Ovary (tissue), 3 donors: ENCODE data around the gene CFAP90.

Experiments
- POLR2A ChIP-seq: fragments of 450-650 bp; IDR thresholded peaks from one replicate; pipeline ENCODE4 v1.6.1; 2017; ENCODE audit warnings: antibody characterized with exemption, mild to moderate bottlenecking, moderate library complexity
- TF ChIP-seq, protein P1 (sequence below), 3 donors: fragments of 450-650 bp in 2 of 3; fragments of 200-600 bp in 1 of 3; IDR thresholded peaks; one replicate each; pipeline versions ENCODE4 v1.5.1 to v1.8.0; 2016 to 2022; ENCODE audit warnings: antibody characterized with exemption in 3 of 3, mild to moderate bottlenecking in 1 of 3
- donor health status: DM: no; HTN: no; CAD: no.

DNA sequence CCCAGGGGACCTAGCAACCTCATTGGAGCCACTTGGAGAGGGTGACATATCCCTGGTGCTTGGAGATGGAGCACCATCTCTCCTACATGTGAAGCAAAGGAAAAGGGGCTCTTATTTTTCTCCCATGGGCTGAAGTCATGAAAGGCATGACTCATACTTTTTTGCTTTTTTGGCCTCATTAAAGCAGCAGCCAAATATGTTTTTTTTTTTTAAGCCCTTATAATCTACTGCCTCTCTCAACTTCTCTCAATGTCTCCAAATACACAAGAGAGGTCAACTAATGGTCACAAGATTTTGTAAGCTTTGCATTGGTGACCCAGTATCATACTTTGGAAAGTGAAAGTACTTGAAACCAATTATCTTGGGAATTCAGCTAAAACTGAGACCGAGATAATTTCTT is 1.6 kb upstream of the CFAP90 start:
- TF ChIP-seq, protein P1, sequence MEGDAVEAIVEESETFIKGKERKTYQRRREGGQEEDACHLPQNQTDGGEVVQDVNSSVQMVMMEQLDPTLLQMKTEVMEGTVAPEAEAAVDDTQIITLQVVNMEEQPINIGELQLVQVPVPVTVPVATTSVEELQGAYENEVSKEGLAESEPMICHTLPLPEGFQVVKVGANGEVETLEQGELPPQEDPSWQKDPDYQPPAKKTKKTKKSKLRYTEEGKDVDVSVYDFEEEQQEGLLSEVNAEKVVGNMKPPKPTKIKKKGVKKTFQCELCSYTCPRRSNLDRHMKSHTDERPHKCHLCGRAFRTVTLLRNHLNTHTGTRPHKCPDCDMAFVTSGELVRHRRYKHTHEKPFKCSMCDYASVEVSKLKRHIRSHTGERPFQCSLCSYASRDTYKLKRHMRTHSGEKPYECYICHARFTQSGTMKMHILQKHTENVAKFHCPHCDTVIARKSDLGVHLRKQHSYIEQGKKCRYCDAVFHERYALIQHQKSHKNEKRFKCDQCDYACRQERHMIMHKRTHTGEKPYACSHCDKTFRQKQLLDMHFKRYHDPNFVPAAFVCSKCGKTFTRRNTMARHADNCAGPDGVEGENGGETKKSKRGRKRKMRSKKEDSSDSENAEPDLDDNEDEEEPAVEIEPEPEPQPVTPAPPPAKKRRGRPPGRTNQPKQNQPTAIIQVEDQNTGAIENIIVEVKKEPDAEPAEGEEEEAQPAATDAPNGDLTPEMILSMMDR (IDR thresholded peaks at IDR 0.05), result no peak
- no peak for TF ChIP-seq POLR2A
